Erythroblast (primary cell): ENCODE measurements around the gene DNAJB11.

Experiments
- GATA1 ChIP-seq: IDR thresholded peaks from 2 replicates; pipeline ENCODE4 v1.6.1; 2011; ENCODE audit warnings: low read depth, mild to moderate bottlenecking, control low read depth, low read length, moderate library complexity
- POLR2A ChIP-seq: IDR thresholded peaks from 2 replicates; pipeline ENCODE4 v1.6.1; 2011; ENCODE audit warnings: mild to moderate bottlenecking, low read length

DNA sequence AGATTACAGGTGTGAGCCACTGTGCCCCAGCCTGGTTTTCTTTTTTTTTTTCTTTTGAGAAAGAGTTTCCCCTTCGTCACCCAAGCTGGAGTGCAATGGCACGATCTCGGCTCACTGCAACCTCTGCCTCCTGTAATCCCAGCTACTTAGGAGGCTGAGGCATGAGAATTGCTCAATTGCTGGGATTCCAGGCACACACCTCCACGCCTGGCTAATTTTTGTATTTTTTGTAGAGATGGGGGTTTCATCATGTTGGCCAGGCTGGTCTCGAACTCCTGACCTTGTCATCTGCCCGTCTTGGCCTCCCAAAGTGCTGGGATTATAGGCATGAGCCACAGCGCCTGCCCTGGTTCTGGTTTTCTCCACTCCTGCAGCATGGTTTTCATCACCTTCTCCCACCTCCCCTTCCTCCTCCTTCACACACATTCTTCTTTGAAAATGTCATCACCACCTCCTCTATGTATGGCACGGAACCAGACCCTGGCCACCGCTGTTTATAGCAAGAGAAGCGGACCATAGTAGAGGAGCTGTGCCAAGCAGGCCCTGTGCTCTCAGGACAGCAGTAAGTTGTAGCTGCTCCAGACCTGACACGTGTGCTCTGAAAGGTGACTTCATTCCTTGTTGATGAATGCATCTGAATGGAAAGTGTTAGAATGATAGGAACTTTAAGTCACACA, 27.7 kb downstream of the DNAJB11 start:
- no peak for TF ChIP-seq POLR2A
- no peak for TF ChIP-seq GATA1
